AG04449 (cell line): ENCODE data around the gene ACSS3.

Experiments used
- CTCF ChIA-PET: fragments of 350-600 bp; formaldehyde crosslinking; extraction: SDS; loops from one replicate; lab custom pipeline; 2021; ENCODE audit warnings: antibody characterized with exemption; lab: Yijun Ruan, JAX
- POLR2A ChIA-PET: fragments of 400-600, 350-600 bp; formaldehyde crosslinking; extraction: SDS; loops from one replicate; lab custom pipeline; 2020; ENCODE audit warnings: antibody characterized with exemption, inconsistent platforms; lab: Yijun Ruan, JAX
- DNase-seq: peaks from one replicate; pipeline ENCODE4 v3.0.0-alpha.2; 2010; ENCODE audit warnings: low read depth, low spot score
- H3K4me3 ChIP-seq: 2 replicates; pipeline ENCODE4 v1.5.1; 2011; ENCODE audit warnings: low read depth, mild to moderate bottlenecking, control low read depth, low read length
- CTCF ChIP-seq: IDR thresholded peaks from one replicate; pipeline ENCODE4 v1.5.1; 2011; ENCODE audit warnings: mild to moderate bottlenecking, moderate library complexity, low read length, control low read depth, inconsistent platforms; ENCODE audit not compliant: insufficient read depth; ENCODE audit errors: missing control alignments

The ACSS3 gene

GRCh38 chr12:81221681-81222080, 143.8 kb downstream of the ACSS3 start:
- CTCF ChIA-PET, result interaction anchor here (1.0 kb wide), 1 partner anchor 93 kb away, joined by 3 read pairs; no protein-coding TSS in a partner anchor
- no peak for DNase-seq
- no peak overlapping the region for H3K4me3 ChIP-seq
- no peak for TF ChIP-seq CTCF
- POLR2A ChIA-PET, result no interaction called here

- H3K4me3 ChIP-seq, result no peak overlapping the region; the same call in 1 of the 2 replicates
- no peak for DNase-seq
- ChIA-PET POLR2A (no interaction called here), CTCF (interaction anchor here (1.1 kb wide), 1 partner anchor 9 kb away, joined by 3 read pairs; no protein-coding TSS in a partner anchor)
- TF ChIP-seq CTCF, result no peak
These were observed 145.1 kb downstream of the ACSS3 start for GRCh38 chr12:81222846-81223592.

DNA sequence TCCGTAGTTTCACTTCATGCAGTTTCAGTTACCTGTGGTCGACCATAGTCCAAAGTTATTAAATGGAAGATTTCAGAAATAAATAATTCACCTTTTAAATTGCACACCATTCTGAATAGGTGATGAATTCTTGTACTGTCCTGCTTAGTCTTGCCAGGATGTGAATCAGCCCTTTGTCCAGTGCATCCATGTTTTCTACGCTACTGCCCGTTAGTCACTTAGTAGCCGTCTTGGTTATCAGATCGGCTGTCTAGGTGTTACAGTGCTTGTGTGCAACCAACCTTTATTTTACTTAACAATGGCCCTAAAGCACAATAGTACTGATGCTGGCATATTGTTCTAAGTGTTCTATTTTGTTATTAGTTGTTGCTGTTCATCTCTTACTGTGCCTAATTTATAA, 146.7 kb downstream of the ACSS3 start:
- TF ChIP-seq CTCF, result no peak
- CTCF ChIA-PET, result no interaction called here
- no peak for DNase-seq
- POLR2A ChIA-PET, result no interaction called here
- no peak overlapping the region for H3K4me3 ChIP-seq

GRCh38 chr12:81229759-81230158, 151.9 kb downstream of the ACSS3 start:
- TF ChIP-seq CTCF, result no peak
- no peak for DNase-seq
- POLR2A ChIA-PET, result no interaction called here
- H3K4me3 ChIP-seq, result no peak overlapping the region
- CTCF ChIA-PET, result no interaction called here

GRCh38 chr12:81231574-81232368, 153.9 kb downstream of the ACSS3 start:
- CTCF ChIA-PET, result interaction anchor here (1.1 kb wide), 1 partner anchor 9 kb away, joined by 3 read pairs; no protein-coding TSS in a partner anchor
- H3K4me3 ChIP-seq, result no peak overlapping the region
- TF ChIP-seq CTCF, result no peak
- DNase-seq, result no peak
- POLR2A ChIA-PET, result no interaction called here

- CTCF ChIA-PET, result interaction anchor here (0.8 kb wide), 1 partner anchor 12 kb away, joined by 4 read pairs; no protein-coding TSS in a partner anchor
- POLR2A ChIA-PET, result no interaction called here
- TF ChIP-seq CTCF, result no peak
- no peak for DNase-seq
- no peak overlapping the region for H3K4me3 ChIP-seq
These were observed 167.6 kb downstream of the ACSS3 start for GRCh38 chr12:81245458-81245857.
